GM21367 (cell line): ENCODE measurements around the gene APOBEC2.

Experiments
- ATAC-seq: cut with Tn5 transposase; IDR thresholded peaks from one replicate; pipeline ENCODE4 v1.9.1; 2021; ENCODE audit not compliant: unreplicated experiment

The APOBEC2 gene

GRCh38 chr6:41058783-41059181 is 5.8 kb downstream of the APOBEC2 start:
- no peak for ATAC-seq

DNA sequence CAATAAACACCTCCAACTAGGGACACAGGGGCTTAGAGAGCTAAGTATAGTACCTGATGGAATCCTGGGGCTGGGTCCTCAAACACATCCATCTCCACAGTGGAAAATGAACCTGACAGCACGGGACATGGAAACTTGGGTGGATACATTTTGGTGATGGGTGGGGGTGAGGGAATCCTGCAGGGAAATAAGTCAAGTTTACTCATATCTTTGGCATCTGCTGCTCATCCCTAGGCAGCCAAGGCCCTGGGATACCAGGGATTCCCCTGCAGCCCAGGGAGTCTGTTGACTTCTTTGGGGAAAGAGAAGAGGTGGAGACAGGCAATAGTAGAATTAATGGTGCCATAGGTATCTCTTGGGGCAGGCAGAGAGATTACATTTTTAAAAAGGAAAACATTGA is 6.6 kb downstream of the APOBEC2 start:
- ATAC-seq, result no peak

GRCh38 chr6:41061196-41061726 is 8.3 kb downstream of the APOBEC2 start:
- no peak for ATAC-seq

GRCh38 chr6:41062056-41062455 is 9.1 kb downstream of the APOBEC2 start:
- no peak for ATAC-seq

- no peak for ATAC-seq
Observed at GRCh38 chr6:41063884-41064285, 10.9 kb downstream of the APOBEC2 start.

DNA sequence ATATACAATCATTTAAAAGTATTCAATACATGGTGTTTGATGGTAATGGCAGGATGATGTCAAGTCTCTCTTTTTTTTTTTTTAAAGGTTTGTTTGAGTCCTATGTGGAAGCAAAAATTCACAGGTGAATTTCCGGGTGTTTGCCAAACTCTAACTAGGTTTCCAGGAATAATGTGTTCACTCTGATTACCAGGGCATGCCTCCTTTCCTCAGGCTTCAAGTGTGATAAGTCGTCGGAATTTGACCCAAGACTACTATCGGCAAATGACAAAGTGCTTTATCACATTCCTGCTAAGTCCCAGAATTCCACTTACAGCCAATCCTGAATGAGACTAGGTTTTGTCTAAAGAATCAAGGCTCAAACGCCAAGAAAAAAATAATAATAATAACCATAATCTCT is 11.8 kb downstream of the APOBEC2 start:
- ATAC-seq, result no peak

DNA sequence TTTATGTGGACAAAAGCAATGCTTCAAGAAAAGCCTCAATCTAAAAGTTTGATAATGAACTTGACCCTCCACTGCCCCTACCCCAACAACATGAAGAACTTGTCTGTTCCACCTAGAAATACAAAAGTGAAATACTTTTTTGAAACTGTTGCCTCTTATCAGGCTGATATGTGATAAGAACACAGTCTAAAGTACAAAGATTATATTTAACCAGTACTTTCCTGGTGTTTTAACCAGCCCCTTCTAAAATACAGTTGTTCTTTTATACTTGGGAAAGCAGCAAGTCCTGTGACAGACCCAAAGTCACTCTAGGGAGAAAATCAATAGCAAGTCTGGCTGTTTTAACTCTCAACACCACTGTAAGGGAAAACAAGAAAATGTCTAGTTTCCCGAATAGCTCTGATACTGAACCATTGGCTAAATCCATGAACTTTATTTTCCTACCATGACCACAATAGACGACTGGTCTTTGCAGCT is 12.6 kb downstream of the APOBEC2 start:
- no peak for ATAC-seq

DNA sequence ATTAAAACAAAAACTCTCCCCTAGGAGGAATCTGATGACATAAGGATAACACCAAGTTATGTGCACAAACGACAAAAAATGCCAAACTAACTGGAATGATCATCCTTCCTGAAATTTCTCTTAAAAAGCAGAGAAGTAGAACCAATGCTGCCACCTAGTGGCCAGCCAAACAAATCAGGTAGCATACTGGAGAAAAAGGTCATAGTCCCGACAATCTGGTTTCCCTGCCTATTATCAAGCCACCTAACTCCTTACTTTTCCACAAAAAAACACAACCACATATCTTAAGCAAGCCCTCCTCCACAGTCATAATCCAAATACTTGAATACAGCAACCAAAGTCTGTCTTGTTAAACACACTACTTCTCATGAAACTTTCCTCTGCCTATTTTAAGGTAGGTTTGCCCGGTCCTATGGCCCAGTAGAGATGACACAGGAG is 13.9 kb downstream of the APOBEC2 start:
- ATAC-seq, result no peak

GRCh38 chr6:41071501-41071922 is 18.5 kb downstream of the APOBEC2 start:
- no peak for ATAC-seq

DNA sequence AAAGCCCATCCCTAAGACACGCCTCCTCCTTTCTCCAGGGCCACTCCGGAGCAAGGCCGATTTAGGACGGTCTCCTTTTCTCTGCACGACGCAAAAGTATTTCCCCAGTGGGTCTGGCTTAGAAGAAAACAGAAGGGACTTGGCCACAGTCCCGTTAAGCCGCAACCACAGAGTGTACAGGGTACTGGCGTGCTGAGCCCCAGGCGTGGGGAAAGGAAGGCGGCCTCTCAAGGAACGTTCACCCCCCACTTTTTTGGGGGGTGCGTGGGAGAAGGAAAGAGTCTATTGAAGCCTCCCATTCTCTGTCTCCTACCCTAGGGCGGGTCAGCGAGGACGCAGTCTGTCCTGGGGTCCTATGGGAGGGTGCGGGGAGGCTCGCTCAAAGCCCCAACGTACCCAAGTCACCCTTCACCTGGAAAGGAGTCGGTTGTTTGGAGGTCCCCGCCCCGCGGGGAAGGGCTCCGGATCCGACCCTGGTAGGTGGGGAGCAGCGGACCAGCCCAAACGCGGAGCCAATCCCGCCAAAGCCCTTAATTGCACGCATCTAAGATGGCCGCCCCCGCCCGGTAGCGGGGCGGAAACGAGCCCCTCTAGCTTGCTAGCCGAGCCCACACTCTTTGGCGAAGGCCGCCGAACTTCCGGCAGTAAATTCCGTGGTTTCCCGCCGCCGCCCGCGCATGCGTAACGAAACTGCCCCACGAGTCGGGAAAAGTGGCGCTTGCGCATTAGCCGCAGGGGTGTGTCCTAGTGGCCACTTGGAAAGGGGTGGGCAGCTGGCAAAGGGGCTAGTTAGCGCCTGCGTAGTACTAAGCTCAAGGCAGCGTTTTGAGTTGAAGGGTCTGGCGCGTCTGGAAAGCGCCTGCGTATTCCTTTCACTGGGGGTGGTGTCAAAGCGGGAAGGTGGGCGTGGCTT is 19.2 kb downstream of the APOBEC2 start, which contains the start of gene OARD1:
Gene OARD1, minus strand, starts transcription at position 434 of the 913 bp plus-strand sequence. CDS start 722 bp downstream, outside the sequence.
- peak; percentile 59 for ATAC-seq

DNA sequence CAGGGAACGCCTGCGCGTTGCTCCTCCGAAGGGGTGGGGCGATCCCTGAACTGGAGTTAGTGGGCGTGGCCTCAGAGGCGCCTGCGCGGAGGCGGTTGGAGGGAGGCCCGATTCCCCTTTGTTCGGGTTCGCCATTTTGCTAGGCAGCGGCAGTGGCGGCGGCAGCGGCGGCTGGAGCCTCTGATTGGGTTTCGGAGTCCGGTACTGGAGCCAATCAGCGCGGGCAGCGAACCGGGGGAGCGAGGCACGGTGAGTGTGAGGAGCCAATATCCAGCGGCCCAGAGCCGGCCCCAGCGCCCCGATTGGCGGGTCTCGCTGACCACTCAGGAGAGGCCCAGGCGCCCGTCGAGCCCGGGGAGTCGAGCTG is 19.8 kb downstream of the APOBEC2 start, which contains the start of gene NFYA:
Gene NFYA, plus strand, starts transcription at position 139 of the 367 bp plus-strand sequence. CDS start 6,116 bp downstream, outside the sequence.
- ATAC-seq, result peak; percentile 50

DNA sequence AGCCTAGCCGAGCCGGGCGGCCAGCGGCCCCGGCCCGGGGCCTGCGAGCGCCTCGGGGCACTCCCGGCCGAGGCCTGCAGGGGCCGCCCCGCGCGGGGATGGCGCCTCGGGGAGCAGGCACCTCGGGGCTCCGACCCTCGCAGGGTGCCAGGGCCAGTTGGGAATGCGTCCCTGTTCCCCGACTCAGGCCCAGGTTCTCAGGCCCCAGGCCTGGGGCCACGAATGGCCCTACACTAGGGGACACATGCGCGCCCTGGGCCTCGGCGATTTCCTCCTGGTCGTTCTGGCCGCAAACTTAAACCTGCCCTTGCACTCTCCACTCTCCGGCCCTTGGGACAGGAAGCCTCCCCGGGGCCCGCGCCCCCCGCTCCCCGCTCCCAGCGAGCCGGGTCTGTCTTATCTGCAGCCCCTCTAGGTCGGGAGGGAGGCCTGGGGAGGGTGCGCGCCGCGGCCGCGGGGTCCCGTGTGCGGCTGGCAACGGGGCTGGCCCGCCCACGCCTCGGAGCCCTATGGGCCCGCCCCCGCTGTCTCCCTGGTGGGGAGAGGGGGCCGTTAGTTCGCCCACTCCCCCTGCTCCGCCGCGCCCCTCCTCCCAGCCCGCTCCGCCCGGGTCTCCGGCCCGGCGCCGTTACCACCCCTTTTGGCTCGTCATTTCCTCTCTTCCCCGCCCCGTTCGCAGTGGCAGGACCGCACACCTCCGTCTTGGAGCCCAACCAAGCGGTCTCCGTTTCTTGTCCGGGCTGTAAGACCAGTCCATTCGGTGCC is 20.4 kb downstream of the APOBEC2 start:
- ATAC-seq, result peak; percentile 21

DNA sequence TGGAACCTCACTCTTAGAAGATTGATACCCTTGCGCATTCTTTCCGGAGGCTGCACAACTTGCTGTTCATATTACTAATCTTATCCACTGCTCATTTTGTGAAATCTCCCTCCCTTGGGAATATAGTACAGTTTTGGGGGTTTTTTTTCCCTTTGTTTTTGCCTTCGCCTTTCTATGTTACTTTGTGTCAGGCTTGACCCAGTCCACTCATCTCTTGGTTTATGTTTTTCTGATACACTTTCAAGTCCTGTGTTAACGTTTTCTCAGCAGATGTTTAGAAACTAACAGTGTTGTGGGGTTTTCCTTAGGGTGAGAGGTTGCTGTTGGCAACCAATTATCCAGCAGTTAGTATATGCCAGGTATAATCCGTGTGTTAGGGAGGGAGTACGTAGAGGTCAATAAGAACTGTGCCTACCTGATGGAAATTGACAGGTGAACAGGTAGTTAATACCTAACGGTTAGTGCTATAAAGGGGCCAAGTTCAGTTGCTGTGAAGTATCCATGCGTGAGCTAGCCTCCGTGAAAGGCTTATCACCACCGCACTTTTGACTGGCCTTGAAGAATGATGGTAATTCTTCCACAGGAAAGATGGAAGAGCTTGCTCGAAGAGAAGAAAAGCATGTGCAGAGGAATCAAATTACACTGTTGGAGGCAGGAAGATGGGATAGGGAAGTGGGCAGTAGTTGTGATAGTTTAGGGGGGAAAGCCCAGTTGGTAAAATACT is 21.1 kb downstream of the APOBEC2 start:
- ATAC-seq, result no peak

GRCh38 chr6:41074692-41075436 is 21.9 kb downstream of the APOBEC2 start:
- ATAC-seq, result no peak

DNA sequence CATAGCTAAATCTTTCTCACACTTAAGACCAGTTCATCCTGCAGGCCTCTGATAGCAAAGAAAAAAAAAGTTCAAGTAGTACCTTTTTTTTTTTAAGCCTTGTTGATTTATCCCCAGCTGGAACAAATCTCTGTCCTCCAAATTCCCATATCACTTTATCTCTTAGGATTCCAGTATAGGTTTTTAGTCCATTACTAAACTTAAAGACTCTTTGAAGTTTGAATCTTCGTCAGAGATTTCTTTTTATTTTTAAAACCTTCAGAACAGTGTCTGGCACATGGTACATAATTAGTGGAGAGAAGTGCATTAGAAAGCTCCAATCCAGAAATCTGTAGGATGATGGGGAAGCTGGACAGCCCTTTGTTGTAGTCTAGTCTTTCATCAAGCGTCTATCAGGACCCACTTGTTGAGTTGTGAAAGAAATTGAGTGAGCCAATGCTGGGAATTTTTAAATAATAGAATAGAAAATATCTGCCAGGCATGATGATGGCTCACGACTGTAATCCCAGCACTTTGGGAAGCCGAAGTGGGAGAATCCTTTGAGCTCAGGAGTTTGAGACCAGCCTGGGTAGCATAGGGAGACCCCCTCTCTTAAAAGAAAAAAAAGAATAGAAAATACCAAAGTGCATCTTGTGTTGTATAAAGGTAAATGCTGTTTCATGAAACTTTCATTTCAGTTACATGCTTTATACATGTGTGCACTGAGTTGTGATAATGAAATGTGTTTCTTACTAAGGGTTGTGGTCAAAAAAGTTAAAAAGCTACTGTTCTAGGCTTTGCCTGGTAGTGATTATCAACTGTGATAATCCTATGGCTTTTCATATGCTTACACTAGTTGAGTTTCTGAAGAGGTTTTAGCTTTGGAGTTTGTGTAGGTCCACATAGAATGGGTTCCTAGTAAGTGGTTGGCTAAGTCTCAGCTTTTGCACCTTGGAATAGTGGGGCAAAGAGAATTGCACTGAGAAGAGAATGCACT is 22.9 kb downstream of the APOBEC2 start:
- no peak for ATAC-seq

- no peak for ATAC-seq
Observed at GRCh38 chr6:41077536-41077935, 24.5 kb downstream of the APOBEC2 start.

DNA sequence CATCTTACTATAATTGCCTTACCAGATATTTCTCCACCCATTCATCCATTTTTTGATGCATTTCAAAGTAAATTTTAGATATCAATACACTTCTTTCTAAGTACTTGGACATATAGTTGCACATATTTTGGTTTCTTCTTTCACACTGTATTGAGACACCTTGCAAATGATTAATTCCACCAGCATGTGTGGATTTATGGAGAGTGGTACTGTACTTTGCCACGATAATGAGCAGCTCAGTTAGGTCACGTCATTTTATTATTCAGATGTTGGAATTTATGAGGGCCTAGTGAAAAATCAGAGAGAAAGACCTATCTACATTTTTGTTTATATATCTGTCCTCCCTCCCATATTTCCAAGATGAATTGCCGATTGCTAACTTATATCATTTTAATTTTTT is 25.1 kb downstream of the APOBEC2 start:
- ATAC-seq, result no peak

GRCh38 chr6:41079080-41079479 is 26.1 kb downstream of the APOBEC2 start:
- no peak for ATAC-seq

DNA sequence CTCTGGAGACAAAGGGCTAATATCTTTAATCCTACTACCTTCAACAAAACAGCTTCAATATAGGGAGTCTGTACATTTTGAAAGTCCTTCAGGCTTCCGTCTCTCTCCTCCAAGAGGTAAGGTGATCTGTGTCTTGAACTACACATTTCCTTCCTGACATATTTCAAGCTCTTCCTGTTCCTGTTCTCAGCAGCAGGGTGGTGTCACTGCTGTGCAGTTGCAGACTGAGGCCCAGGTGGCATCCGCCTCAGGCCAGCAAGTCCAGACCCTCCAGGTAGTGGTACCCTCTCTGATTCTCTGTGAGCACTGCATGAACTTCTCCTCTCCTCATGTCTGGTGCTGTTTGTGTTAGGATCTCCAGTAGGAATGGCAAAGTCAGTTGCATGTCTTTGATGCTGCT is 27.6 kb downstream of the APOBEC2 start:
- ATAC-seq, result no peak
